SK-N-SH treated with all-trans-retinoic acid at 6 μM for 48 hours (cell line): Measurements from ENCODE around the gene SYNDIG1.

Experiments used
- ATAC-seq: fragments of 200-7000 bp; cut with Tn5 transposase; 3 replicates; pipeline ENCODE4 v1.9.1; 2020; ENCODE audit warnings: mild to moderate bottlenecking, moderate library complexity
- ARNTL ChIP-seq: fragments of 450-650 bp; formaldehyde crosslinking; IDR thresholded peaks from 2 replicates; pipeline ENCODE4 v1.5.0; 2020; ENCODE audit warnings: low read depth, mild to moderate bottlenecking, moderate library complexity, borderline replicate concordance
- BACH2 ChIP-seq: fragments of 250-450 bp; sonication (Bioruptor Pico); IDR thresholded peaks from 2 replicates; pipeline ENCODE4 v1.9.0; 2021; ENCODE audit warnings: mild to moderate bottlenecking, borderline replicate concordance
- CSDC2 ChIP-seq: fragments of 250-450 bp; sonication (Bioruptor Pico); IDR thresholded peaks from 2 replicates; pipeline ENCODE4 v1.5.0; 2020; ENCODE audit warnings: mild to moderate bottlenecking, moderate library complexity
- CSRNP3 ChIP-seq: fragments of 250-450 bp; sonication (Bioruptor Pico); IDR thresholded peaks from 2 replicates; pipeline ENCODE4 v1.5.1; 2021; ENCODE audit warnings: mild to moderate bottlenecking, moderate library complexity
- ESRRG ChIP-seq: fragments of 250-450 bp; sonication (Bioruptor Pico); IDR thresholded peaks from 2 replicates; pipeline ENCODE4 v1.6.1; 2021; ENCODE audit warnings: mild to moderate bottlenecking
- GLIS3 ChIP-seq: fragments of 250-450 bp; sonication (Bioruptor Pico); IDR thresholded peaks from 2 replicates; pipeline ENCODE4 v1.5.0; 2020; ENCODE audit warnings: mild to moderate bottlenecking, moderate library complexity
- ISL1 ChIP-seq: fragments of 250-450 bp; sonication (Bioruptor Pico); IDR thresholded peaks from 2 replicates; pipeline ENCODE4 v2.1.2; 2022; ENCODE audit warnings: mild to moderate bottlenecking, moderate library complexity
- OSR1 ChIP-seq: fragments of 250-450 bp; sonication (Bioruptor Pico); IDR thresholded peaks from 2 replicates; pipeline ENCODE4 v1.8.0; 2022; ENCODE audit warnings: moderate library complexity, mild to moderate bottlenecking, inconsistent platforms
- RARB ChIP-seq: fragments of 250-450 bp; sonication (Bioruptor Pico); IDR thresholded peaks from 2 replicates; pipeline ENCODE4 v1.8.0; 2021; ENCODE audit warnings: mild to moderate bottlenecking, moderate library complexity
- SNAI2 ChIP-seq: fragments of 250-450 bp; sonication (Bioruptor Pico); IDR thresholded peaks from 2 replicates; pipeline ENCODE4 v1.5.0; 2020; ENCODE audit warnings: mild to moderate bottlenecking, moderate library complexity
- TCF4 ChIP-seq: fragments of 250-450 bp; sonication (Bioruptor Pico); IDR thresholded peaks from 2 replicates; pipeline ENCODE4 v1.8.0; 2021; ENCODE audit warnings: mild to moderate bottlenecking, moderate library complexity, borderline replicate concordance
- TOX ChIP-seq: fragments of 250-450 bp; sonication (Bioruptor Pico); IDR thresholded peaks from 2 replicates; pipeline ENCODE4 v1.8.0; 2021; ENCODE audit warnings: mild to moderate bottlenecking, moderate library complexity, borderline replicate concordance
- TSHZ2 ChIP-seq: fragments of 250-450 bp; sonication (Bioruptor Pico); IDR thresholded peaks from 2 replicates; pipeline ENCODE4 v1.5.0; 2020; ENCODE audit warnings: mild to moderate bottlenecking, moderate library complexity
- ZC3H10 ChIP-seq: fragments of 250-450 bp; sonication (Bioruptor Pico); IDR thresholded peaks from 2 replicates; pipeline ENCODE4 v1.5.1; 2021; ENCODE audit warnings: mild to moderate bottlenecking, moderate library complexity
- ZFP3 ChIP-seq: fragments of 250-450 bp; sonication (Bioruptor Pico); IDR thresholded peaks from 2 replicates; pipeline ENCODE4 v1.5.0; 2020; ENCODE audit warnings: mild to moderate bottlenecking, moderate library complexity
- ZFP30 ChIP-seq: fragments of 450-650 bp; formaldehyde crosslinking; IDR thresholded peaks from 2 replicates; pipeline ENCODE4 v1.5.0; 2022; ENCODE audit warnings: mild to moderate bottlenecking, moderate library complexity
- ZNF565 ChIP-seq: fragments of 450-650 bp; formaldehyde crosslinking; conservative IDR thresholded peaks from 2 replicates; pipeline ENCODE4 v1.5.0; 2020; ENCODE audit warnings: low read depth, mild to moderate bottlenecking, moderate library complexity
- ZNF70 ChIP-seq: fragments of 450-650 bp; formaldehyde crosslinking; IDR thresholded peaks from 2 replicates; pipeline ENCODE4 v1.5.0; 2020; ENCODE audit warnings: mild to moderate bottlenecking, moderate library complexity
- ZNF8 ChIP-seq: fragments of 450-650 bp; formaldehyde crosslinking; IDR thresholded peaks from 2 replicates; pipeline ENCODE4 v1.5.0; 2020; ENCODE audit warnings: mild to moderate bottlenecking, moderate library complexity
- TF ChIP-seq, protein P1 (sequence below): fragments of 250-450 bp; sonication (Bioruptor Pico); IDR thresholded peaks from 2 replicates; pipeline ENCODE4 v1.5.1; 2020; ENCODE audit warnings: low read depth, mild to moderate bottlenecking, moderate library complexity
- TF ChIP-seq, protein P2 (sequence below): fragments of 250-450 bp; sonication (Bioruptor Pico); IDR thresholded peaks from 2 replicates; pipeline ENCODE4 v1.8.0; 2020; ENCODE audit warnings: mild to moderate bottlenecking, moderate library complexity, borderline replicate concordance

Gene SYNDIG1

GRCh38 chr20:24614341-24614740 is 144.9 kb downstream of the SYNDIG1 start:
- no peak for ATAC-seq

GRCh38 chr20:24615353-24615752 is 145.9 kb downstream of the SYNDIG1 start:
- ATAC-seq: no peak
- TF ChIP-seq SNAI2 (CRISPR knock-in tag) (no peak), ESRRG (no peak), TOX (CRISPR knock-in tag) (no peak), ZNF8 (CRISPR knock-in tag) (no peak), RARB (CRISPR knock-in tag) (no peak), TSHZ2 (CRISPR knock-in tag) (no peak), ZC3H10 (CRISPR knock-in tag) (no peak), ZFP3 (no peak), CSRNP3 (CRISPR knock-in tag) (no peak), BACH2 (CRISPR knock-in tag) (no peak), ZFP30 (no peak), GLIS3 (CRISPR knock-in tag) (no peak)
- TF ChIP-seq, protein P1, sequence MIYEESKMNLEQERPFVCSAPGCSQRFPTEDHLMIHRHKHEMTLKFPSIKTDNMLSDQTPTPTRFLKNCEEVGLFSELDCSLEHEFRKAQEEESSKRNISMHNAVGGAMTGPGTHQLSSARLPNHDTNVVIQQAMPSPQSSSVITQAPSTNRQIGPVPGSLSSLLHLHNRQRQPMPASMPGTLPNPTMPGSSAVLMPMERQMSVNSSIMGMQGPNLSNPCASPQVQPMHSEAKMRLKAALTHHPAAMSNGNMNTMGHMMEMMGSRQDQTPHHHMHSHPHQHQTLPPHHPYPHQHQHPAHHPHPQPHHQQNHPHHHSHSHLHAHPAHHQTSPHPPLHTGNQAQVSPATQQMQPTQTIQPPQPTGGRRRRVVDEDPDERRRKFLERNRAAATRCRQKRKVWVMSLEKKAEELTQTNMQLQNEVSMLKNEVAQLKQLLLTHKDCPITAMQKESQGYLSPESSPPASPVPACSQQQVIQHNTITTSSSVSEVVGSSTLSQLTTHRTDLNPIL (CRISPR knock-in tag): no peak

More at GRCh38 chr20:24614341-24614740, 144.9 kb downstream of the SYNDIG1 start:
- no peak for TF ChIP-seq BACH2 (CRISPR knock-in tag)
- no peak for TF ChIP-seq ISL1 (CRISPR knock-in tag)
- TF ChIP-seq GLIS3 (CRISPR knock-in tag): no peak
- TF ChIP-seq RARB (CRISPR knock-in tag): no peak
- no peak for TF ChIP-seq CSDC2
- TF ChIP-seq SNAI2 (CRISPR knock-in tag): no peak
- TF ChIP-seq, protein P2, sequence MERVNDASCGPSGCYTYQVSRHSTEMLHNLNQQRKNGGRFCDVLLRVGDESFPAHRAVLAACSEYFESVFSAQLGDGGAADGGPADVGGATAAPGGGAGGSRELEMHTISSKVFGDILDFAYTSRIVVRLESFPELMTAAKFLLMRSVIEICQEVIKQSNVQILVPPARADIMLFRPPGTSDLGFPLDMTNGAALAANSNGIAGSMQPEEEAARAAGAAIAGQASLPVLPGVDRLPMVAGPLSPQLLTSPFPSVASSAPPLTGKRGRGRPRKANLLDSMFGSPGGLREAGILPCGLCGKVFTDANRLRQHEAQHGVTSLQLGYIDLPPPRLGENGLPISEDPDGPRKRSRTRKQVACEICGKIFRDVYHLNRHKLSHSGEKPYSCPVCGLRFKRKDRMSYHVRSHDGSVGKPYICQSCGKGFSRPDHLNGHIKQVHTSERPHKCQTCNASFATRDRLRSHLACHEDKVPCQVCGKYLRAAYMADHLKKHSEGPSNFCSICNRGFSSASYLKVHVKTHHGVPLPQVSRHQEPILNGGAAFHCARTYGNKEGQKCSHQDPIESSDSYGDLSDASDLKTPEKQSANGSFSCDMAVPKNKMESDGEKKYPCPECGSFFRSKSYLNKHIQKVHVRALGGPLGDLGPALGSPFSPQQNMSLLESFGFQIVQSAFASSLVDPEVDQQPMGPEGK (CRISPR knock-in tag): no peak
- TF ChIP-seq ZFP30: no peak
- TF ChIP-seq ZFP3: no peak
- TF ChIP-seq ESRRG: no peak
- no peak for TF ChIP-seq ARNTL (CRISPR knock-in tag)
- TF ChIP-seq TSHZ2 (CRISPR knock-in tag): no peak
- TF ChIP-seq OSR1 (CRISPR knock-in tag): no peak
- TF ChIP-seq ZNF70 (CRISPR knock-in tag): no peak
- TF ChIP-seq TCF4 (CRISPR knock-in tag): no peak
- no peak for TF ChIP-seq ZC3H10 (CRISPR knock-in tag)
- TF ChIP-seq ZNF565: no peak
